ENCODE results near the gene GIGYF2. TPM values are rescaled to one million over a fixed set of nuclear protein-coding genes. Genes with fewer than 3 reads are reported as not detected.
A peak's percentile ranks its signal among the peaks of the same experiment; 100 is the strongest.

GIGYF2 gene
- total and polyA plus RNA-seq, 2 of the 13 experiments (the other 11 are each of a cell fraction or from before 2014, with no cell fraction given) = 44.9 to 73.5 TPM

DNA sequence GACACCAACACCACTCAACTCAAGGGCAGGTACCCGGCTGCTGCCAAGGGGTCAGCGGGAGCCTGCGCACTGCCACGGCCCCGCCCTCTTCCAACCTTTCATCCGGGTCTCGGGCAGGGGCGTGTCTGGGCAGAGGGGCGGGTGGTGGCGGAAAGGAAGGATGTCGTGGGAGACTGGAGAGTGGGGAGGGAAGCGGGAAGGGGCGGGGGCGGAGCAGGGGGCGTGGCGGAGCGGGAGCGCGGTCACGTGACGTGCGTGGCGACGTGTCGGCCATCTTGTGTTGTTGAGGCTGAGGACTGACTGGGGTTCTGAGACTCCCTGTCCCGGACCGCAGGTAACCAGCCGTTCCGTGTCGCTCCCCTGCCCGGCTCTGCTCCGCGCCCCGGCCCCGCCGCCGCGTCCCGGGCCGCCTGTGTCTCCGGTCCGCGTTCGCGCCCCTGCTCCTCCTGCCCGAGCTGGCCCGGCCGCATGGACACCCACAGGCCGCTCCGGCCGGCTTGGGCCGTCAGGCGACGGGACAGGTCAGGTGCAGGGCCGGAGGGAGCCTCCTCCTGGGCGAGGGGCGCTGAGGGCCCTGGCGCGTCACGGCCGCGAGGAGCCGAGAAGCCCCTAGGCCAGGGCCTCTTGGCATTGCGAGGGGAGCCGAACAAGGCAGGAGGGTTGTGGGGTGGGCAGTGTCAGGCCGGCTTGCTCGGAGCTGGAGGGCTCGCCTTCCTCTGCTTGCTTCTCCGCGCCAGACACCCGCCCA lies at the start of gene GIGYF2 (continued):
- TF ChIP-seq, protein P1, sequence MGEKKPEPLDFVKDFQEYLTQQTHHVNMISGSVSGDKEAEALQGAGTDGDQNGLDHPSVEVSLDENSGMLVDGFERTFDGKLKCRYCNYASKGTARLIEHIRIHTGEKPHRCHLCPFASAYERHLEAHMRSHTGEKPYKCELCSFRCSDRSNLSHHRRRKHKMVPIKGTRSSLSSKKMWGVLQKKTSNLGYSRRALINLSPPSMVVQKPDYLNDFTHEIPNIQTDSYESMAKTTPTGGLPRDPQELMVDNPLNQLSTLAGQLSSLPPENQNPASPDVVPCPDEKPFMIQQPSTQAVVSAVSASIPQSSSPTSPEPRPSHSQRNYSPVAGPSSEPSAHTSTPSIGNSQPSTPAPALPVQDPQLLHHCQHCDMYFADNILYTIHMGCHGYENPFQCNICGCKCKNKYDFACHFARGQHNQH (CRISPR knock-in tag; IDR thresholded peaks at IDR 0.05) = peak; percentile 26
- TF ChIP-seq ZNF530 (CRISPR knock-in tag; IDR thresholded peaks at IDR 0.05; ENCODE audit: low read depth) (no peak), ZNF674 (CRISPR knock-in tag; IDR thresholded peaks at IDR 0.05; ENCODE audit: low read depth) (peak; percentile 69; the same call in 1 of the 2 replicates), MYC (CRISPR knock-in tag; IDR thresholded peaks at IDR 0.05; ENCODE audit: borderline replicate concordance) (peak; percentile 86), SCMH1 (CRISPR knock-in tag; IDR thresholded peaks at IDR 0.05; ENCODE audit: borderline replicate concordance) (no peak), EEA1 (CRISPR knock-in tag; IDR thresholded peaks at IDR 0.05; ENCODE audit: borderline replicate concordance) (peak; percentile 95; the same call in 1 of the 2 replicates)
- TF ChIP-seq, protein P2, sequence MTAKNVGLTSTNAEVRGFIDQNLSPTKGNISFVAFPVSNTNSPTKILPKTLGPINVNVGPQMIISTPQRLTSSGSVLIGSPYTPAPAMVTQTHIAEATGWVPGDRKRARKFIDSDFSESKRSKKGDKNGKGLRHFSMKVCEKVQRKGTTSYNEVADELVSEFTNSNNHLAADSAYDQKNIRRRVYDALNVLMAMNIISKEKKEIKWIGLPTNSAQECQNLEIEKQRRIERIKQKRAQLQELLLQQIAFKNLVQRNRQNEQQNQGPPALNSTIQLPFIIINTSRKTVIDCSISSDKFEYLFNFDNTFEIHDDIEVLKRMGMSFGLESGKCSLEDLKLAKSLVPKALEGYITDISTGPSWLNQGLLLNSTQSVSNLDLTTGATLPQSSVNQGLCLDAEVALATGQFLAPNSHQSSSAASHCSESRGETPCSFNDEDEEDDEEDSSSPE (CRISPR knock-in tag; IDR thresholded peaks at IDR 0.05) = peak; percentile 81
- TF ChIP-seq, protein P3, sequence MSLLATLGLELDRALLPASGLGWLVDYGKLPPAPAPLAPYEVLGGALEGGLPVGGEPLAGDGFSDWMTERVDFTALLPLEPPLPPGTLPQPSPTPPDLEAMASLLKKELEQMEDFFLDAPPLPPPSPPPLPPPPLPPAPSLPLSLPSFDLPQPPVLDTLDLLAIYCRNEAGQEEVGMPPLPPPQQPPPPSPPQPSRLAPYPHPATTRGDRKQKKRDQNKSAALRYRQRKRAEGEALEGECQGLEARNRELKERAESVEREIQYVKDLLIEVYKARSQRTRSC (CRISPR knock-in tag; IDR thresholded peaks at IDR 0.05; ENCODE audit: low read depth) = peak; percentile 54; the same call in 1 of the 2 replicates

DNA sequence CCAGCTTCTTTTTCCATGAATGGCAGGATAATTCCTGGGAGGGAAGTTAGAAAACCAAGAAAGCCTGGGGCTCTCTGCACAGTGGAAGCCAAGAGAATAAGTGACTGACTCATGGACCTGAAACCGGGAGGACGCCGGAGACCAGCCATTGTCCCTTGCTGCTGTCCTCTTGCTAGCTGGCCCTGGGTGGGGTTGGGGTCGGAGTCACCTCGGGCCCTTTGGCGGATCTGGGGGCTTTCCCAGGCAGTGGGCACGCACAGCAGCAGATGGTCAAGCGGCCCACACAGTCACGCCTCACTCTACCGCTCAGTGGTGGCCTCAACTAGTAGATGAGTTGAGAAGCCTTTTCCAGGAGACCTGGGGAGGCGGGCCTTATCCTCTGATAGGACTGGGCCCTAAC lies 48.1 kb upstream of the GIGYF2 start:
- Histone ChIP-seq H3K79me2 (ENCODE audit: insufficient read depth, low read length) (no peaks in the 10 kb centered on the region), H3K9me3 (ENCODE audit: low read length) (no peaks in the 10 kb centered on the region), H3K4me3 (replicated peaks in 1 of 3; ENCODE audit: insufficient read depth in 1 of 3, low read depth in 2 of 3, low read length in 3 of 3) (no peak overlapping the region), H3K4me2 (ENCODE audit: low read depth, low read length) (no peak overlapping the region), H3K36me3 (replicated peaks in 1 of 2; ENCODE audit: control insufficient read depth in 1 of 2, insufficient read depth in 2 of 2, low read length in 2 of 2) (no peaks in the 10 kb centered on the region), H3K9ac (ENCODE audit: insufficient read depth, low read depth, low read length) (no peak overlapping the region), H2AFZ (ENCODE audit: low read length) (no peak overlapping the region), H3K27me3 (ENCODE audit: control insufficient read depth in 1 of 2, insufficient read depth in 2 of 2, low read length in 2 of 2) (peaks cover 0 to 7% of the 10 kb centered on the region in 2 experiments; a peak in 1 of 5 replicates), H3K27ac (ENCODE audit: extremely low read length, insufficient read depth, low read length) (no peak overlapping the region), H3K4me1 (ENCODE audit: insufficient read depth, low read length) (peaks cover 13% of the 10 kb centered on the region), H4K20me1 (ENCODE audit: insufficient read depth, low read length) (no peaks in the 10 kb centered on the region)
- in situ Hi-C loops (cut with HindIII; ENCODE audit: extremely low pct_ligation_motif_present, low pct_unique_long_range_greater_than_20kb) (no loop called here), intact Hi-C loops (cut with micrococcal nuclease; ENCODE audit: unreplicated experiment) (no loop called here)
- POLR2A ChIA-PET = no interaction called here
- FAIRE-seq (no peak), DNase-seq (ENCODE audit: low spot score) (no peak), ATAC-seq (no peak)
- BruUV-seq (replicated peaks) = no TSS peak
- WGBS (ENCODE audit: low lambda C conversion rate) = 79% methylated on average over 4 of the region's 11 CpGs
- CTCF ChIA-PET (ENCODE audit: low intra/inter-chr PET ratio, low total read pairs) = no interaction called here
- TF ChIP-seq NFYB (CRISPR knock-in tag; IDR thresholded peaks at IDR 0.05) = no peak
- no peak for TF ChIP-seq ZNF652 (CRISPR knock-in tag; IDR thresholded peaks at IDR 0.05; ENCODE audit: borderline replicate concordance, low read depth)
- TF ChIP-seq, protein P4, sequence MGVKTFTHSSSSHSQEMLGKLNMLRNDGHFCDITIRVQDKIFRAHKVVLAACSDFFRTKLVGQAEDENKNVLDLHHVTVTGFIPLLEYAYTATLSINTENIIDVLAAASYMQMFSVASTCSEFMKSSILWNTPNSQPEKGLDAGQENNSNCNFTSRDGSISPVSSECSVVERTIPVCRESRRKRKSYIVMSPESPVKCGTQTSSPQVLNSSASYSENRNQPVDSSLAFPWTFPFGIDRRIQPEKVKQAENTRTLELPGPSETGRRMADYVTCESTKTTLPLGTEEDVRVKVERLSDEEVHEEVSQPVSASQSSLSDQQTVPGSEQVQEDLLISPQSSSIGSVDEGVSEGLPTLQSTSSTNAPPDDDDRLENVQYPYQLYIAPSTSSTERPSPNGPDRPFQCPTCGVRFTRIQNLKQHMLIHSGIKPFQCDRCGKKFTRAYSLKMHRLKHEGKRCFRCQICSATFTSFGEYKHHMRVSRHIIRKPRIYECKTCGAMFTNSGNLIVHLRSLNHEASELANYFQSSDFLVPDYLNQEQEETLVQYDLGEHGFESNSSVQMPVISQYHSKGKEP (CRISPR knock-in tag; IDR thresholded peaks at IDR 0.05) = no peak
- TF ChIP-seq ZBTB7A (CRISPR knock-in tag; IDR thresholded peaks at IDR 0.05) = no peak
- no peak for TF ChIP-seq SALL2 (CRISPR knock-in tag; IDR thresholded peaks at IDR 0.05)
- TF ChIP-seq HNRNPL (IDR thresholded peaks at IDR 0.05; ENCODE audit: low read depth, low read length) = no peak
- no peak for TF ChIP-seq SIN3A (IDR thresholded peaks at IDR 0.05; ENCODE audit: borderline replicate concordance, low read depth, low read length)
- TF ChIP-seq ARNT (IDR thresholded peaks at IDR 0.05) = no peak
- TF ChIP-seq, protein P5, sequence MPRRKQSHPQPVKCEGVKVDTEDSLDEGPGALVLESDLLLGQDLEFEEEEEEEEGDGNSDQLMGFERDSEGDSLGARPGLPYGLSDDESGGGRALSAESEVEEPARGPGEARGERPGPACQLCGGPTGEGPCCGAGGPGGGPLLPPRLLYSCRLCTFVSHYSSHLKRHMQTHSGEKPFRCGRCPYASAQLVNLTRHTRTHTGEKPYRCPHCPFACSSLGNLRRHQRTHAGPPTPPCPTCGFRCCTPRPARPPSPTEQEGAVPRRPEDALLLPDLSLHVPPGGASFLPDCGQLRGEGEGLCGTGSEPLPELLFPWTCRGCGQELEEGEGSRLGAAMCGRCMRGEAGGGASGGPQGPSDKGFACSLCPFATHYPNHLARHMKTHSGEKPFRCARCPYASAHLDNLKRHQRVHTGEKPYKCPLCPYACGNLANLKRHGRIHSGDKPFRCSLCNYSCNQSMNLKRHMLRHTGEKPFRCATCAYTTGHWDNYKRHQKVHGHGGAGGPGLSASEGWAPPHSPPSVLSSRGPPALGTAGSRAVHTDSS (CRISPR knock-in tag; conservative IDR thresholded peaks at IDR 0.05) = no peak
- no peak for TF ChIP-seq KAT8 (CRISPR knock-in tag; IDR thresholded peaks at IDR 0.05)
